Fibroblast of skin of right biceps (primary cell): Measurements from ENCODE around the gene FARP1.
"Not testable (repeated sequence)": the region's sequence is repeated elsewhere in the genome, so short reads cannot be mapped to it uniquely, and the experiment has no call there.

Source experiments
- DNase-seq: peaks from one replicate; pipeline ENCODE4 v3.0.0-alpha.2; 2013

Gene FARP1

GRCh38 chr13:98267080-98267912 lies 124.4 kb downstream of the FARP1 start:
- no peak for DNase-seq

GRCh38 chr13:98269386-98269785 lies 126.5 kb downstream of the FARP1 start:
- DNase-seq, result no peak

- no peak for DNase-seq
Measured at GRCh38 chr13:98270819-98271218, 127.9 kb downstream of the FARP1 start.

- DNase-seq, result not testable (repeated sequence)
Measured at GRCh38 chr13:98271646-98272045, 128.8 kb downstream of the FARP1 start.

- DNase-seq, result no peak
Measured at GRCh38 chr13:98272549-98272948, 129.7 kb downstream of the FARP1 start.

DNA sequence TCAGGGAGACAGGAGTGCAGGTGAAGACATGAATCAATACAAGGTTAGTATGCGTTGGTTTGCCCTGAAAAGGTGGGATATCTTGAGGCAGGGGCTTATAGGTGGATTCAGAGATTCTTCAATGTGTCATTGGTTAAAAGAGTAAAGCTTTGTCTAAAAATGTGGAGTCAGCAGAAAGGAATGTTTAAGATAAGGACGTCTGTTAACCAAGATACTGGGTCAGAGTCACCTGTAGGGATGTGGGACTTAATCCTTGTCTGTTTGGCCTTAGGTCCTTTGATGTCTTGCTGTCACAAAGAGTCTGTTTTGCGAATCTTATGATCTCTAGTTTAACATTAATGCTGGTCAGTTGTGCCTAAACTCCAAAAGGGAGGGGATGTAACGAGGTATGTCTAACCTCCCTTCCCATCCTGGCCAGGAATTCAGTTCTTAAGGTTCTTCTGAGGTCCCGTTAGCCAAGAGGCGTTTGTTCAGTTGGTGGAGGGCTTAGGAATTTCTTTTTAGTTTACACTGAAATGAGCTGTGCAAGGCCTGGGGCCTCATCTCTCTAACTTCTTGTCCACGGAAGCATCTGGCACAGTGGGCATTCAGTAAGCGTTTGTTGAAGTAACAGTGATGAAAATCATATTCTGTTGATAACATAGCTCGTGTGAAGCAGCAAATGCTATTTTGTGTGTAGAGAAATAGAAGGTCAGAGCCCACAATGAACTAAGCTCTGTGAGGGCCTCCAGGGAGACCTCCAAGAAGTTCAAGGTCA lies 130.4 kb downstream of the FARP1 start:
- DNase-seq, result no peak

GRCh38 chr13:98273824-98274742 lies 131.2 kb downstream of the FARP1 start:
- DNase-seq, result no peak

DNA sequence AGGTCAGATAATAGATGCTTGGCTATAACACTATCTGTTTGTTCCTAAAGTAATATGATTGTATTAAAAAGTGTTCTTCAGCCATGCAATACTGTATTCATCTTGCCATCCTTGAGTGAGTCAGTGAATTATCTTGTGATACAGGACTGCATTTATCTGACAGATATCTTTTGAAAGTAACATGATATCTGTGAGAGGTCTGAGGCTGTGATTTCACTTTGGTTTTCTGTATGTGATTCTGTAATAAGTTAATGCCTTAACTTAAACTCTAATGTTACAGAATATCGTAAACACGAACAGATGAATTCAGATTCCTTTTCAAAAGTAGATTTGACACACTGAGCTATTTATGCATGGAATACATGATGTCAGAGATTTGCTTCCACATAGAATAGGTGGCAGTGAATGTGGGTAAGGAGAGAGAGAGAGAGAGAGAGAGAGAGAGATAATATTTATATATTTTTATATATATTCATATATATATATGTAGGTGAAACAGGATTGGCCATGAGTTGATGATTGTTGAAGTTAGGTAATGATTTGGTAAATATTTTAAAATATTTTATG lies 132.1 kb downstream of the FARP1 start:
- peak; percentile 51 for DNase-seq

GRCh38 chr13:98275681-98276171 lies 132.8 kb downstream of the FARP1 start:
- peak; percentile 42 for DNase-seq

- no peak for DNase-seq
Measured at GRCh38 chr13:98276486-98276885, 133.6 kb downstream of the FARP1 start.

- no peak for DNase-seq
Measured at GRCh38 chr13:98278068-98278724, 135.3 kb downstream of the FARP1 start.

- no peak for DNase-seq
Measured at GRCh38 chr13:98279473-98280175, 136.7 kb downstream of the FARP1 start.

GRCh38 chr13:98280176-98280510 lies 137.2 kb downstream of the FARP1 start:
- DNase-seq, result no peak

DNA sequence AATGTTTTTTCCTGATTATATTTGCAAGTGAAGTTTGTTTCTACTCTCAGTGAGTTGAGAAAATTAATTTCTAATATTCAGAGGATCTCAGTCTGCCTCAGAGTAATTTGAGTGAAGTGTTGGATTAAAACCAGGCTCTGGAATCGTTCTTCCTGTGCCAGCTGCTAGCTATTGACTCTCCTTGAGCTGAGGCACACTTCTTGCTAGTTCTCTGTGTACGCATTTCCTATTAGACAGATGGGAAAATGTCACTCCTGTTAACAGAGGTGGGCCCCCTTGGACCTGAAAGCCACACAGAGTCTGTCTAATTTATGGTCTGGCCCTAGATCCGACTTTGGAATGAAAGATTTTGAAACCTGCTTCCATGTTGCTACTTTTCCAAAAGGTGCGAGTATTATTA lies 141.8 kb downstream of the FARP1 start:
- DNase-seq, result no peak

DNA sequence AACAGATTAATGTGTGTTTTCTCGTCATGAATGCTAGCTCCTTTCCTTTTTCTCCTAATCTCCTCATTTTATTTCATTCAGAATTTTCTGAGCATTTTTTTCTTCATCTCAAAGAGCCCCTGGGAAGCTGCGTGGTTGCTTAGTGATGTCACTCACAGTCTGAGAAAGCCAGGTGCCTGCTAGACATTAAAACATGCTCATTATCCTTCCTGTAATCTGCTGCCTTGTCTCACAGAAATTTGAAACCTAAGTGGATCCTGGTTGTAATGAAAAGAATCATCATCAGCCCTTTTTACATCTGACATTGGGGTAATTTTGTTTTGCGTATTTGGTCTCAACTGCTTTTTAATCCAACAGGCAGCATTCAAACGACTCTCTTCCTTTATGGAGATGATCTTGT lies 142.4 kb downstream of the FARP1 start:
- peak; percentile 53 for DNase-seq

GRCh38 chr13:98285852-98286594 lies 143.1 kb downstream of the FARP1 start:
- no peak for DNase-seq

DNA sequence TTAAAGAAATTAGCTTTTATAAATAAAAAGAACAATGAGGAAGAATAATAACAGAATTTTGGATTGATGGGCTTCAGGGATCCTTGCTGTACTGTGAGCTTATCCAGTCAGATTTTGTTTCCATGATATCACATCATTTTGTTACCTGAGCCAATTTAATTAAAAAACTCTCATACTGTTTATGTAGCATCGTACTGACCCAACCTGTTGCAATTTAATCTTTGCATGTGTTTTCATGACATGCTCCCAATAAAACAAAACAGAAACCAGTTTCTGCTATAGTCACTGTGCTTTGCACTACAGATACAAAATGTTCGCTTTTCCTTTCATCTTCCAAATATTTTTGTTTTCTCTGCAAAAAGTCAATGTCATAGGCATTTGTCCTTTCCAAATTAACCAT lies 143.9 kb downstream of the FARP1 start:
- DNase-seq, result no peak

GRCh38 chr13:98288211-98288610 lies 145.3 kb downstream of the FARP1 start:
- DNase-seq, result no peak

- DNase-seq, result no peak
Measured at GRCh38 chr13:98289339-98289945, 146.5 kb downstream of the FARP1 start.

DNA sequence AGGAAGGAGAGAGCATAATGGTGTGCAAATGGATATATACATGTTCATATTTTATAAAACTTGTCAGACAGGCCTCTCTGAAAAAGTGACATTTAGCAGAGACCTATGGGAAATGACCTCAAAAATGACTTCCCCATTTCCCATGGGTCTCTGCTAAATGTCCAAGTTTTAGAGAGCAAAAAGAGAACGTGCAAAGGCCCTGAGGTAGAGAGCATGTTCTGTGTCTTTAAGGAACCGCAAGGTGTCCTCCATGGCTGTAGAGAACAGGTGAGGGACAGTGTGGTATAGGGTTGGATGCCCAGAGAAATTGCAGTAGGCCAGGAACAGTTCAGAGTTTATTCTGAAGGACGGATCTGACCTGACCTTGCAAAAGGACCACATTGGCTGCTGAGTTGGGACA lies 147.4 kb downstream of the FARP1 start:
- no peak for DNase-seq
